K562 (cell line): ENCODE measurements around the gene NDUFS8. TPM values are rescaled to one million over a fixed set of nuclear protein-coding genes. Genes with fewer than 3 reads are reported as not detected.

ENCODE experiments used
- AFF4 ChIP-seq: sonication (generic); formaldehyde crosslinking; IDR thresholded peaks from 2 replicates; pipeline ENCODE4 v1.8.0; 2023; ENCODE audit warnings: mild to moderate bottlenecking, missing genetic modification reagents
- ARID1B ChIP-seq: fragments of 450-650 bp; IDR thresholded peaks from 2 replicates; pipeline ENCODE4 v1.6.1; 2016; ENCODE audit warnings: antibody characterized with exemption, mild to moderate bottlenecking, inconsistent platforms
- ARNT ChIP-seq, 2 experiments: fragments of 450-650 bp; IDR thresholded peaks; 2 replicates each; pipeline ENCODE4 v1.6.1; 2016; ENCODE audit warnings: mild to moderate bottlenecking in 1 of 2
- ATF7 ChIP-seq: fragments of 450-650 bp; IDR thresholded peaks from 2 replicates; pipeline ENCODE4 v1.7.1; 2014; ENCODE audit warnings: mild to moderate bottlenecking, moderate library complexity
- CBFA2T3 ChIP-seq: fragments of 450-650 bp; IDR thresholded peaks from 2 replicates; pipeline ENCODE4 v1.6.1; 2017
- CXXC5 ChIP-seq: fragments of 250-450 bp; sonication (Bioruptor Pico); IDR thresholded peaks from 2 replicates; pipeline ENCODE4 v1.8.0; 2022; ENCODE audit warnings: inconsistent platforms, mild to moderate bottlenecking, moderate library complexity
- ETS2 ChIP-seq: IDR thresholded peaks from 2 replicates; pipeline ENCODE4 v1.6.1; 2016; ENCODE audit warnings: borderline replicate concordance, missing genetic modification characterization, mild to moderate bottlenecking, moderate library complexity, missing compliant biosample characterization; ENCODE audit not compliant: poor library complexity, severe bottlenecking
- FOXA3 ChIP-seq, 2 experiments: fragments of 450-650 bp in 1 of 2; sonication (generic) in 1 of 2; formaldehyde crosslinking; IDR thresholded peaks in 1 of 2; conservative IDR thresholded peaks in 1 of 2; 2 replicates each; pipeline versions ENCODE4 v1.4.0 to v1.8.0; 2020 to 2022; ENCODE audit warnings: mild to moderate bottlenecking in 2 of 2, missing genetic modification reagents in 1 of 2
- FOXK1 ChIP-seq: sonication (generic); formaldehyde crosslinking; IDR thresholded peaks from 2 replicates; pipeline ENCODE4 v1.8.0; 2022; ENCODE audit warnings: missing genetic modification reagents, mild to moderate bottlenecking, borderline replicate concordance
- FOXM1 ChIP-seq, 2 experiments: fragments of 450-650 bp in 1 of 2; sonication (generic) in 1 of 2; formaldehyde crosslinking in 1 of 2; IDR thresholded peaks; 2 replicates each; pipeline versions ENCODE4 v1.6.1 to v1.9.0; 2017 to 2022; ENCODE audit warnings: low read depth in 2 of 2, mild to moderate bottlenecking in 2 of 2, missing genetic modification reagents in 1 of 2, moderate library complexity in 1 of 2
- KLF6 ChIP-seq: fragments of 250-450 bp; sonication (Bioruptor Pico); IDR thresholded peaks from 2 replicates; pipeline ENCODE4 v1.4.0; 2020; ENCODE audit warnings: mild to moderate bottlenecking, moderate library complexity, borderline replicate concordance
- MAFK ChIP-seq: IDR thresholded peaks from 2 replicates; pipeline ENCODE4 v1.6.1; 2011; ENCODE audit warnings: low read length, improper control_type of control experiment
- MECOM ChIP-seq: fragments of 250-450 bp; sonication (Bioruptor Pico); IDR thresholded peaks from 2 replicates; pipeline ENCODE4 v1.8.0; 2022; ENCODE audit warnings: inconsistent platforms
- MED1 ChIP-seq: sonication (generic); formaldehyde crosslinking; IDR thresholded peaks from 2 replicates; pipeline ENCODE4 v1.8.1; 2023; ENCODE audit warnings: missing genetic modification reagents, borderline replicate concordance
- POLR2AphosphoS2 ChIP-seq: IDR thresholded peaks from 2 replicates; pipeline ENCODE4 v1.6.1; 2012; ENCODE audit warnings: low read length, improper control_type of control experiment
- PURB ChIP-seq: sonication (generic); formaldehyde crosslinking; IDR thresholded peaks from 2 replicates; pipeline ENCODE4 v1.9.0; 2021; ENCODE audit warnings: low read depth, mild to moderate bottlenecking, missing genetic modification reagents
- SMARCA4 ChIP-seq: fragments of 450-650 bp; IDR thresholded peaks from 2 replicates; pipeline ENCODE4 v1.6.1; 2016
- WHSC1 ChIP-seq: IDR thresholded peaks from one replicate; pipeline ENCODE4 v1.6.1; 2012; ENCODE audit warnings: low read length, control low read depth, inconsistent platforms
- ZNF212 ChIP-seq: fragments of 450-650 bp; formaldehyde crosslinking; IDR thresholded peaks from 2 replicates; pipeline ENCODE4 v1.4.0; 2020; ENCODE audit warnings: mild to moderate bottlenecking
- ZNF224 ChIP-seq: sonication (generic); formaldehyde crosslinking; IDR thresholded peaks from 2 replicates; pipeline ENCODE4 v1.8.0; 2022; ENCODE audit warnings: mild to moderate bottlenecking, missing genetic modification reagents
- ZNF232 ChIP-seq: sonication (generic); formaldehyde crosslinking; IDR thresholded peaks from 2 replicates; pipeline ENCODE4 v1.8.0; 2022; ENCODE audit warnings: mild to moderate bottlenecking, missing genetic modification reagents
- ZNF311 ChIP-seq: fragments of 250-450 bp; sonication (Bioruptor Pico); IDR thresholded peaks from 2 replicates; pipeline ENCODE4 v1.4.0; 2020; ENCODE audit warnings: mild to moderate bottlenecking, moderate library complexity
- ZNF695 ChIP-seq: fragments of 450-650 bp; formaldehyde crosslinking; IDR thresholded peaks from 2 replicates; pipeline ENCODE4 v1.4.0; 2020; ENCODE audit warnings: mild to moderate bottlenecking, moderate library complexity
- polyA plus RNA-seq, 8 experiments: library from polyadenylated mRNA; depleted of rRNA in 4 of 8; stranded (reverse) in 5 of 8; unstranded in 3 of 8; fragments of >200 nt; fragmentation: Nextera tagmentation in 2 of 8; fragmentation: Illumina TruSeq in 1 of 8; extraction: Ambion mirVana in 2 of 8; extraction: Trizol in 1 of 8; gene quantifications; 2 replicates each; pipeline versions ENCODE4 v1.2.1 to v1.2.3, GENCODE V29; 2011 to 2014; ENCODE audit warnings: inconsistent platforms in 1 of 8, missing spikeins in 1 of 8
- total RNA-seq, 7 experiments: library from RNA; depleted of rRNA in 6 of 7; stranded (reverse); fragments of >200 nt in 6 of 7; fragmentation: Illumina TruSeq in 2 of 7; extraction: Trizol in 2 of 7; gene quantifications; 2 replicates each; pipeline versions ENCODE4 v1.2.1 to v1.2.3, GENCODE V29; 2011 to 2021; ENCODE audit warnings: low replicate concordance in 1 of 7
- TF ChIP-seq, protein P1 (sequence below): fragments of 250-450 bp; sonication (Bioruptor Pico); IDR thresholded peaks from 2 replicates; pipeline ENCODE4 v1.5.0; 2021
- TF ChIP-seq, protein P2 (sequence below), 2 experiments: fragments of 450-650 bp in 1 of 2; sonication (generic) in 1 of 2; formaldehyde crosslinking; conservative IDR thresholded peaks; 2 replicates each; pipeline versions ENCODE4 v1.4.0 to v1.8.1; 2020 to 2022; ENCODE audit warnings: mild to moderate bottlenecking in 1 of 2, missing genetic modification reagents in 1 of 2

The NDUFS8 gene
- total and polyA plus RNA-seq, 9 of the 15 experiments (the other 6 are each of a cell fraction or from before 2014, with no cell fraction given): 36.5 to 351 (median 101) TPM

GRCh38 chr11:68009391-68010089 lies 20.9 kb upstream of the NDUFS8 start (continued):
- TF ChIP-seq AFF4 (CRISPR knock-in tag) (no peak), ZNF224 (0 out of 2 replicates have a peak, but pooled peaks have one; percentile 41), SMARCA4 (peak; percentile 79), ZNF695 (no peak), CXXC5 (CRISPR knock-in tag) (peak; percentile 69), MAFK (no peak), ETS2 (tag) (no peak), KLF6 (CRISPR knock-in tag) (no peak), PURB (CRISPR knock-in tag) (no peak), MECOM (no peak), ARID1B (peak; percentile 91), FOXM1 (IDR thresholded peaks at IDR 0.05; ENCODE audit: low read depth) (peak; percentile 60; the same call in 1 of the 2 replicates), FOXM1 (CRISPR knock-in tag; IDR thresholded peaks at IDR 0.05; ENCODE audit: low read depth) (no peak), ZNF232 (0 out of 2 replicates have a peak, but pooled peaks have one; percentile 27), ARNT (IDR thresholded peaks at IDR 0.05) (peak; percentile 65 to 81; a peak in 3 of 4 replicates), MED1 (no peak), FOXK1 (CRISPR knock-in tag) (peak; percentile 43; the same call in 1 of the 2 replicates), FOXA3 (CRISPR knock-in tag; conservative IDR thresholded peaks at IDR 0.05 in 1 of 2, IDR thresholded peaks at IDR 0.05 in 1 of 2) (0 out of 4 replicates have a peak, but pooled peaks of 1 of the 2 experiments have one; percentile 31), ZNF212 (CRISPR knock-in tag) (no peak), POLR2AphosphoS2 (no peak), ATF7 (peak; percentile 51; the same call in 1 of the 2 replicates), CBFA2T3 (peak; percentile 88), ZNF311 (CRISPR knock-in tag) (no peak), WHSC1 (no peak)
- TF ChIP-seq, protein P1, sequence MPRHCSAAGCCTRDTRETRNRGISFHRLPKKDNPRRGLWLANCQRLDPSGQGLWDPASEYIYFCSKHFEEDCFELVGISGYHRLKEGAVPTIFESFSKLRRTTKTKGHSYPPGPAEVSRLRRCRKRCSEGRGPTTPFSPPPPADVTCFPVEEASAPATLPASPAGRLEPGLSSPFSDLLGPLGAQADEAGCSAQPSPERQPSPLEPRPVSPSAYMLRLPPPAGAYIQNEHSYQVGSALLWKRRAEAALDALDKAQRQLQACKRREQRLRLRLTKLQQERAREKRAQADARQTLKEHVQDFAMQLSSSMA (CRISPR knock-in tag): no peak
- TF ChIP-seq, protein P2, sequence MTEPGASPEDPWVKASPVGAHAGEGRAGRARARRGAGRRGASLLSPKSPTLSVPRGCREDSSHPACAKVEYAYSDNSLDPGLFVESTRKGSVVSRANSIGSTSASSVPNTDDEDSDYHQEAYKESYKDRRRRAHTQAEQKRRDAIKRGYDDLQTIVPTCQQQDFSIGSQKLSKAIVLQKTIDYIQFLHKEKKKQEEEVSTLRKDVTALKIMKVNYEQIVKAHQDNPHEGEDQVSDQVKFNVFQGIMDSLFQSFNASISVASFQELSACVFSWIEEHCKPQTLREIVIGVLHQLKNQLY (CRISPR knock-in tag; conservative IDR thresholded peaks at IDR 0.05): no peak
